Ovary (tissue), 3 donors: ENCODE results near the gene PTPRCAP.

Source experiments
- EP300 ChIP-seq: sonication (generic); formaldehyde crosslinking; IDR thresholded peaks from one replicate; pipeline ENCODE4 v1.6.1; 2017; ENCODE audit warnings: antibody characterized with exemption
- TF ChIP-seq, protein P1 (sequence below), 3 donors: fragments of 450-650 bp in 2 of 3; fragments of 200-600 bp in 1 of 3; IDR thresholded peaks; one replicate each; pipeline versions ENCODE4 v1.5.1 to v1.8.0; 2016 to 2022; ENCODE audit warnings: antibody characterized with exemption in 3 of 3, mild to moderate bottlenecking in 1 of 3
- donor health status: DM: no; HTN: no; CAD: no.

DNA sequence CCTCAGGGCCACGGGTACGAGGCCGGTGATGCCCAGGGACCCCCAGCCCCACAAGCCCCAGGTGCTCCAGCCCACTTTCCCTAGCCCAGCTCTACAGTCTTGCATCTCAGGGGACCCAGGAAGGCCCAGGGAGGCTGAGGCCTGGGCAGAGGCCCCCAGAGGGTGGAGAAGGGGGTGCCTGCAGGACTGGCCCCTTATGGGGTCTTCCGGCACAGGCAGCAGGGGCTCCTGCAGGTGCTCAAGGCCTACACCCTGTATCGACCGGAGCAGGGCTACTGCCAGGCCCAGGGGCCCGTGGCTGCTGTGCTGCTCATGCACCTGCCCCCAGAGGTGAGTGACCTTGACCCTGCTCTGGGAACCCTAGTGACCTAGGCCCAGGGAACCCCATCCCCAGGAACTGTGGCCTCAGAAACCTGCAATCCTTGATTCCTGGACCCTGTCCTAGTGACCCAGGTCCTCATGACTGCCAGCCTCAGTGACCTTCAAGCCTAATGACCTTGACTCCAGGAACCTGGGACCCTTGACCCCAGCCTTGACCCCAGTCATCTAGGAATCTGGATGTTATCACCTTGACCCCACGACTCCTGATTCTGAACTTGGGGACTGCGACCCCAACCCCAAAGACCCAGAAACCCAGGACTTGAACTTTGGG lies 31.7 kb downstream of the PTPRCAP start:
- TF ChIP-seq, protein P1, sequence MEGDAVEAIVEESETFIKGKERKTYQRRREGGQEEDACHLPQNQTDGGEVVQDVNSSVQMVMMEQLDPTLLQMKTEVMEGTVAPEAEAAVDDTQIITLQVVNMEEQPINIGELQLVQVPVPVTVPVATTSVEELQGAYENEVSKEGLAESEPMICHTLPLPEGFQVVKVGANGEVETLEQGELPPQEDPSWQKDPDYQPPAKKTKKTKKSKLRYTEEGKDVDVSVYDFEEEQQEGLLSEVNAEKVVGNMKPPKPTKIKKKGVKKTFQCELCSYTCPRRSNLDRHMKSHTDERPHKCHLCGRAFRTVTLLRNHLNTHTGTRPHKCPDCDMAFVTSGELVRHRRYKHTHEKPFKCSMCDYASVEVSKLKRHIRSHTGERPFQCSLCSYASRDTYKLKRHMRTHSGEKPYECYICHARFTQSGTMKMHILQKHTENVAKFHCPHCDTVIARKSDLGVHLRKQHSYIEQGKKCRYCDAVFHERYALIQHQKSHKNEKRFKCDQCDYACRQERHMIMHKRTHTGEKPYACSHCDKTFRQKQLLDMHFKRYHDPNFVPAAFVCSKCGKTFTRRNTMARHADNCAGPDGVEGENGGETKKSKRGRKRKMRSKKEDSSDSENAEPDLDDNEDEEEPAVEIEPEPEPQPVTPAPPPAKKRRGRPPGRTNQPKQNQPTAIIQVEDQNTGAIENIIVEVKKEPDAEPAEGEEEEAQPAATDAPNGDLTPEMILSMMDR (IDR thresholded peaks at IDR 0.05) = no peak
- no peak for TF ChIP-seq EP300
